Gastroesophageal sphincter (tissue), 4 donors: Measurements from ENCODE around the gene SLC44A4. TPM values are rescaled to one million over a fixed set of nuclear protein-coding genes. Genes with fewer than 3 reads are reported as not detected.

Experiments
- ATAC-seq: fragments of 150-250 bp; one replicate; pipeline ENCODE4 v1.9.1; 2016; ENCODE audit warnings: mild to moderate bottlenecking, moderate library complexity
- H3K27ac ChIP-seq, 4 donors: fragments of 200-600 bp; sonication (generic) in 3 of 4; 1 replicate in 3 of 4; 2 replicates in 1 of 4; pipeline ENCODE4 v1.5.1; 2016 to 2019
- H3K27me3 ChIP-seq: fragments of 200-600 bp; sonication (generic); one replicate; pipeline ENCODE4 v1.5.1; 2019
- H3K36me3 ChIP-seq, 2 donors: fragments of 200-600 bp; sonication (generic); one replicate each; pipeline ENCODE4 v1.5.1; 2019; ENCODE audit warnings: control low read depth in 1 of 2
- H3K4me1 ChIP-seq, 3 donors: fragments of 200-600 bp; sonication (generic); 1 replicate in 2 of 3; 2 replicates in 1 of 3; pipeline ENCODE4 v1.5.1; 2016 to 2019; ENCODE audit warnings: control low read depth in 2 of 3
- H3K4me3 ChIP-seq, 2 donors: fragments of 200-600 bp; sonication (generic); one replicate each; pipeline ENCODE4 v1.5.1; 2019; ENCODE audit warnings: mild to moderate bottlenecking in 1 of 2, moderate library complexity in 1 of 2
- H3K9me3 ChIP-seq, 3 donors: fragments of 200-600 bp; sonication (generic); one replicate each; pipeline ENCODE4 v1.5.1; 2017 to 2019; ENCODE audit warnings: control low read depth in 2 of 3
- CTCF ChIP-seq, 4 experiments: fragments of 200-600 bp in 2 of 4; fragments of 450-650 bp in 2 of 4; sonication (generic) in 1 of 4; IDR thresholded peaks; one replicate each; pipeline ENCODE4 v1.5.1; 2017 to 2019; ENCODE audit warnings: antibody characterized with exemption in 4 of 4, mild to moderate bottlenecking in 2 of 4, moderate library complexity in 2 of 4
- EP300 ChIP-seq: sonication (generic); formaldehyde crosslinking; IDR thresholded peaks from one replicate; pipeline ENCODE4 v1.6.1; 2017; ENCODE audit warnings: antibody characterized with exemption, mild to moderate bottlenecking
- POLR2A ChIP-seq, 2 donors: fragments of 450-650 bp; IDR thresholded peaks; one replicate each; pipeline ENCODE4 v1.6.1; 2017; ENCODE audit warnings: antibody characterized with exemption in 2 of 2, mild to moderate bottlenecking in 2 of 2, moderate library complexity in 1 of 2
- POLR2AphosphoS5 ChIP-seq: sonication (generic); formaldehyde crosslinking; IDR thresholded peaks from one replicate; pipeline ENCODE4 v1.6.1; 2017; ENCODE audit warnings: antibody characterized with exemption
- WGBS, 2 donors: methylation state at CpG; one replicate each; pipeline ENCODE4 v1.1.5; 2018; ENCODE audit warnings: low coverage in 1 of 2; 5-methylcytosine and 5-hydroxymethylcytosine counted together
- total RNA-seq, 4 donors: library from RNA; depleted of rRNA; stranded (reverse); fragments of >200 nt; gene quantifications; one replicate each; pipeline ENCODE4 v1.1.0, GENCODE V29; 2016

SLC44A4 gene
- total RNA-seq, 4 donors from 2014 or later, result 1.1 to 4.5 TPM; not detected in 2

DNA sequence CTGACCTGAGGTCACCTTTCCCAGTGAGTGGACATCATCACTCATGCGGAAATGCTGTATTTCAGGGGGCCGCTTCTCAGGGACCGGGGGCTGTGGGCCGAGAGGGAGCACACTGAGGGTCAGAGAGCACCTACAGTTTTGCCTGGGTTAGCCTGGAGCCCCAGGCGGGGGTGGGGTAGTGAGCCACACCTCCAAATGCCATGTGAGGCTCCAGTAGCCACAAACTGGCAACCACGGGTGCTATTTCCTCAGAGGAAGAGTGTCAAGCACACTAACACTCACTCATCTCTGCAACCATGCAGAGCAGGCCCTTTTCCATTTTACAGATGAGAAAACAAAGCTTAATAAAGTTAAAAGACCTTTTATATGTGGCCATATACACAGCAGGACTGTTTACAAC is 14.0 kb upstream of the SLC44A4 start:
- Histone ChIP-seq H3K27me3 (no peaks in the 10 kb centered on the region), H3K9me3 (no peaks in the 10 kb centered on the region), H3K4me3 (no peak overlapping the region), H3K27ac (no peak overlapping the region), H3K36me3 (peaks cover 0 to 88% of the 10 kb centered on the region in 2 donors), H3K4me1 (peaks cover 0 to 14% (median 0%) of the 10 kb centered on the region in 3 donors)
- WGBS, 2 donors, result no CpG with 5 or more reads among the region's 6 CpGs
- TF ChIP-seq POLR2A (IDR thresholded peaks at IDR 0.05) (no peak), EP300 (no peak), POLR2AphosphoS5 (no peak), CTCF (IDR thresholded peaks at IDR 0.05) (no peak)
- no peak for ATAC-seq

- 83 to 100% methylated on average over 1 to 3 of the region's 3 CpGs for WGBS, 2 donors
- Histone ChIP-seq H3K4me1 (no peaks in the 10 kb centered on the region), H3K36me3 (peaks cover 0 to 100% of the 10 kb centered on the region in 2 donors), H3K27ac (no peak overlapping the region), H3K27me3 (no peaks in the 10 kb centered on the region), H3K4me3 (no peak overlapping the region), H3K9me3 (no peaks in the 10 kb centered on the region)
- ATAC-seq, result no peak
- TF ChIP-seq POLR2A (IDR thresholded peaks at IDR 0.05), result no peak
- no peak for TF ChIP-seq EP300
- TF ChIP-seq POLR2AphosphoS5, result no peak
- TF ChIP-seq CTCF (IDR thresholded peaks at IDR 0.05), result no peak
These were observed 10.7 kb upstream of the SLC44A4 start for GRCh38 chr6:31889331-31889972.

GRCh38 chr6:31888276-31889258 is 9.8 kb upstream of the SLC44A4 start:
- Histone ChIP-seq H3K4me1 (no peaks in the 10 kb centered on the region), H3K27ac (no peak overlapping the region), H3K36me3 (peaks cover 0 to 100% of the 10 kb centered on the region in 2 donors), H3K27me3 (no peaks in the 10 kb centered on the region), H3K9me3 (no peaks in the 10 kb centered on the region), H3K4me3 (no peak overlapping the region)
- ATAC-seq, result no peak
- TF ChIP-seq POLR2AphosphoS5 (no peak), CTCF (IDR thresholded peaks at IDR 0.05) (peak in 3 of 4 experiments; percentile 39 to 63 (median 45))
- 76% methylated on average over 4 of the region's 43 CpGs; no CpG with 5 or more reads in 1 of the 2 donors for whole genome bisulfite sequencing, 2 donors

DNA sequence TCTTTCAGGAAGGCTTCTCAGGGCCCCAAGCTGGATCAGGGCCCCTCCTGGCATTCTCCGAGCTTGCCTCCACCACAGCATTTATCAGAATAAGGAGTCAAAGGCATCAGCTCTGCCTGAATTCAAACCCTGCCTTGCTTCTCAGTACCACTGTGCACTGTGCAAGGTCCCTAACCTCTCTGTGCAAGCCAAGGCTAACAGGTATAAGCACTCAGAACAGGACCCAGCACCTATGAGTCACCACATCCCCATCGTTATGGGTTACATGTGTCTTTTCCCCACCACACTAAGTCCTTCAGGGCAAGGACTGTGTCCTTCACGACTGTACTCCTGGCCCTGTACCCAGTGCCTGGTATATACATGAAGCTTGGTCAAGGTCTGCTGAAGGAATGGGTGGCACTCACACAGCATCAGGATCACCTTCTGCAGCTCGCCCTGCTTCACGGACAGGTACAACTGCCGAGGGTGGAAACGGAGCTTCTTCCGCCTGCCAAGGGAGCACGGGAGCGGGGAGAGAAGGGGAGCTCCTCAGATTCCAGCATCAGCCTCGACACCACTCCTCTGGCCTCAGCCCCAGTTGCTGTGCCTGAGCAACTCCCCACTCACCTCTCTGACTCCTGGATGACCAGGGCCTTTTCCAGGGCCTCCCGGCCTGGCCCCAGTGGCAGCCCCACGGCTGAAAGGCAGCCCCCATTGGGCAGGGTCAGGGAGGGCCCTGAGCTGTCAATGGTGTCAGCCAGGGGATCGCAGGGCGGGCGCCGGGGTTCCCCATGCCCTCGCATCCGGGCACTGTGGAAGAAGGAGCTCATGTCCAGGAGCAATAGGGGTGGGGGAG is 8.6 kb upstream of the SLC44A4 start:
- TF ChIP-seq EP300, result no peak
- no peak for TF ChIP-seq CTCF (IDR thresholded peaks at IDR 0.05)
- TF ChIP-seq POLR2AphosphoS5, result no peak
- no peak for TF ChIP-seq POLR2A (IDR thresholded peaks at IDR 0.05)
- WGBS, 2 donors, result 74 to 80% methylated on average over 1 to 3 of the region's 19 CpGs
- ATAC-seq, result no peak

More for the DNA sequence above, 8.6 kb upstream of the SLC44A4 start:
- Histone ChIP-seq H3K4me3 (no peak overlapping the region), H3K27me3 (no peaks in the 10 kb centered on the region), H3K9me3 (no peaks in the 10 kb centered on the region), H3K36me3 (peaks cover 0 to 100% of the 10 kb centered on the region in 2 donors), H3K4me1 (no peaks in the 10 kb centered on the region), H3K27ac (no peak overlapping the region)
